B cell (primary cell): ENCODE results near the gene GGA3. TPM values are rescaled to one million over a fixed set of nuclear protein-coding genes. Genes with fewer than 3 reads are reported as not detected.
A peak's percentile ranks its signal among the peaks of the same experiment; 100 is the strongest.
"Not testable (repeated sequence)": the region's sequence is repeated elsewhere in the genome, so short reads cannot be mapped to it uniquely, and the experiment has no call there.

Experiments used
- ATAC-seq: fragments of 200-7000 bp; cut with Tn5 transposase; one replicate; pipeline ENCODE4 v1.10.0; 2021; ENCODE audit warnings: low read depth, mild to moderate bottlenecking, moderate number of reproducible peaks, moderate library complexity
- CTCF ChIA-PET: fragments of 350-600 bp; sonication (Branson Sonifier 250); formaldehyde crosslinking; loops from one replicate; lab custom pipeline; 2021; ENCODE audit warnings: antibody characterized with exemption, inconsistent platforms; lab: Charles Lee
- POLR2A ChIA-PET: fragments of 350-600 bp; sonication (Branson Sonifier 250); formaldehyde crosslinking; loops from one replicate; lab custom pipeline; 2021; ENCODE audit warnings: antibody characterized with exemption; lab: Charles Lee
- DNase-seq: peaks from one replicate; pipeline ENCODE4 v3.0.0; 2013
- H2AFZ ChIP-seq: 2 replicates; pipeline ENCODE4 v1.6.1; 2012; ENCODE audit warnings: mild to moderate bottlenecking, low read depth, low read length; ENCODE audit not compliant: insufficient read depth, poor library complexity, severe bottlenecking
- H3K27ac ChIP-seq, 2 donors: 1 replicate in 1 of 2; 2 replicates in 1 of 2; pipeline ENCODE4 v1.5.1; 2012 to 2013; ENCODE audit warnings: low read length in 2 of 2, mild to moderate bottlenecking in 2 of 2, moderate library complexity in 1 of 2
- H3K27me3 ChIP-seq, 4 experiments: fragments of 200-600 bp in 1 of 4; sonication (generic) in 1 of 4; replicated peaks in 1 of 4; 1 replicate in 2 of 4; 2 replicates in 2 of 4; pipeline versions ENCODE4 v1.6.1 to v1.7.0; 2013 to 2016; ENCODE audit warnings: low read length in 3 of 4, mild to moderate bottlenecking in 2 of 4, mixed read lengths in 1 of 4, moderate library complexity in 1 of 4; ENCODE audit not compliant: insufficient read depth in 4 of 4, control insufficient read depth in 3 of 4; ENCODE audit errors: control extremely low read depth in 1 of 4
- H3K36me3 ChIP-seq, 2 experiments: replicated peaks in 1 of 2; 1 replicate in 1 of 2; 2 replicates in 1 of 2; pipeline versions ENCODE4 v1.6.1 to v1.7.1; 2013; ENCODE audit warnings: low read length in 1 of 2; ENCODE audit not compliant: insufficient read depth in 2 of 2, control insufficient read depth in 1 of 2; ENCODE audit errors: control extremely low read depth in 1 of 2, extremely low read depth in 1 of 2
- H3K4me1 ChIP-seq, 2 donors: fragments of 200-600 bp in 1 of 2; sonication (generic) in 1 of 2; 1 replicate in 1 of 2; 2 replicates in 1 of 2; pipeline versions ENCODE4 v1.5.1 to v1.6.1; 2013 to 2017; ENCODE audit warnings: low read length in 2 of 2; ENCODE audit not compliant: control insufficient read depth in 2 of 2, insufficient read depth in 2 of 2
- H3K4me2 ChIP-seq: replicated peaks from 2 replicates; pipeline ENCODE3; 2012; ENCODE audit warnings: mild to moderate bottlenecking, low read depth, low read length; ENCODE audit not compliant: poor library complexity, severe bottlenecking
- H3K4me3 ChIP-seq, 5 experiments: fragments of 200-600 bp in 1 of 5; sonication (generic) in 1 of 5; 1 replicate in 3 of 5; 2 replicates in 2 of 5; pipeline versions ENCODE4 v1.5.1 to v1.7.0; 2011 to 2016; ENCODE audit warnings: low read length in 4 of 5, mild to moderate bottlenecking in 4 of 5, low read depth in 2 of 5, control low read depth in 1 of 5, moderate library complexity in 1 of 5; ENCODE audit not compliant: insufficient read depth in 1 of 5; ENCODE audit errors: control extremely low read depth in 1 of 5, extremely low read depth in 1 of 5
- H3K79me2 ChIP-seq: fragments of 200-600 bp; sonication (generic); one replicate; pipeline ENCODE4 v1.6.0; 2016; ENCODE audit warnings: low read length; ENCODE audit not compliant: control insufficient read depth, insufficient read depth
- H3K9ac ChIP-seq: fragments of 200-600 bp; sonication (generic); 2 replicates; pipeline ENCODE4 v1.6.1; 2017; ENCODE audit warnings: mild to moderate bottlenecking, low read length, moderate library complexity
- H3K9me3 ChIP-seq, 3 donors: one replicate each; pipeline versions ENCODE4 v1.6.1 to v1.7.1; 2013; ENCODE audit warnings: low read length in 2 of 3; ENCODE audit not compliant: control insufficient read depth in 2 of 3, insufficient read depth in 1 of 3; ENCODE audit errors: control extremely low read depth in 1 of 3
- H4K20me1 ChIP-seq: 2 replicates; pipeline ENCODE4 v1.6.0; 2012; ENCODE audit warnings: mild to moderate bottlenecking, low read length; ENCODE audit not compliant: insufficient read depth, control insufficient read depth, poor library complexity, severe bottlenecking
- H3K27ac Mint-ChIP-seq: one replicate; pipeline ENCODE4 v1.8.0; 2021; ENCODE audit warnings: mixed read lengths
- H3K27me3 Mint-ChIP-seq: one replicate; pipeline ENCODE4 v1.8.0; 2021; ENCODE audit warnings: mixed read lengths
- H3K4me1 Mint-ChIP-seq: one replicate; pipeline ENCODE4 v1.8.0; 2021; ENCODE audit warnings: mixed read lengths
- H3K4me3 Mint-ChIP-seq: one replicate; pipeline ENCODE4 v1.8.0; 2021; ENCODE audit warnings: mixed read lengths
- H3K9me3 Mint-ChIP-seq: one replicate; pipeline ENCODE4 v1.8.0; 2022; ENCODE audit warnings: mixed read lengths; ENCODE audit not compliant: insufficient read depth
- EZH2 ChIP-seq: IDR thresholded peaks from 2 replicates; pipeline ENCODE4 v1.6.1; 2012; ENCODE audit warnings: borderline replicate concordance, low read depth, mild to moderate bottlenecking, moderate library complexity, low read length; ENCODE audit not compliant: insufficient read depth, poor library complexity, severe bottlenecking
- WGBS: methylation state at CpG from one replicate; pipeline ENCODE4 v1.1.5; 2013; ENCODE audit warnings: missing lambda C conversion rate; ENCODE audit not compliant: insufficient coverage; 5-methylcytosine and 5-hydroxymethylcytosine counted together
- intact Hi-C: fragments of 100-400 bp; cut with micrococcal nuclease; formaldehyde crosslinking; loops from one replicate; pipeline ENCODE4 v1.10.0; 2022
- polyA plus RNA-seq: library from polyadenylated mRNA; depleted of rRNA; stranded (reverse); fragments of >200 nt; gene quantifications from 2 replicates; pipeline ENCODE4 v1.2.3, GENCODE V29; 2012
- total RNA-seq, 2 donors: library from RNA; stranded (reverse); fragments of 120-200 nt in 1 of 2; gene quantifications; 1 replicate in 1 of 2; 2 replicates in 1 of 2; pipeline versions ENCODE4 v1.2.3 to v1.2.4, GENCODE V29; 2013 to 2022
- TF ChIP-seq, protein P1 (sequence below): fragments of 200-600 bp; IDR thresholded peaks from one replicate; pipeline ENCODE4 v1.8.0; 2022; ENCODE audit warnings: antibody characterized with exemption, mild to moderate bottlenecking

The GGA3 gene
- total and polyA plus RNA-seq, 2 donors (not counting 1 experiment from before 2014, with no cell fraction given), result 109 to 135 TPM

- peaks cover 16% of the 10 kb centered on the region for H4K20me1 ChIP-seq
- H3K4me2 ChIP-seq, result peak overlapping the region; percentile 88
- H3K27me3 ChIP-seq, result no peaks in the 10 kb centered on the region
- peaks cover 79% of the 10 kb centered on the region for H3K79me2 ChIP-seq
- H3K9ac ChIP-seq, result peak overlapping the region; percentile 94
- peak overlapping the region; percentile 79 to 96 (median 95) for H3K4me3 ChIP-seq
- intact Hi-C loops, result loop anchor here (1.0 kb wide), 7 partner anchors 11 to 329 kb away; partner anchors contain the start of genes GRB2, MIF4GD, SLC25A19 and TMEM94
- TF ChIP-seq, protein P1, sequence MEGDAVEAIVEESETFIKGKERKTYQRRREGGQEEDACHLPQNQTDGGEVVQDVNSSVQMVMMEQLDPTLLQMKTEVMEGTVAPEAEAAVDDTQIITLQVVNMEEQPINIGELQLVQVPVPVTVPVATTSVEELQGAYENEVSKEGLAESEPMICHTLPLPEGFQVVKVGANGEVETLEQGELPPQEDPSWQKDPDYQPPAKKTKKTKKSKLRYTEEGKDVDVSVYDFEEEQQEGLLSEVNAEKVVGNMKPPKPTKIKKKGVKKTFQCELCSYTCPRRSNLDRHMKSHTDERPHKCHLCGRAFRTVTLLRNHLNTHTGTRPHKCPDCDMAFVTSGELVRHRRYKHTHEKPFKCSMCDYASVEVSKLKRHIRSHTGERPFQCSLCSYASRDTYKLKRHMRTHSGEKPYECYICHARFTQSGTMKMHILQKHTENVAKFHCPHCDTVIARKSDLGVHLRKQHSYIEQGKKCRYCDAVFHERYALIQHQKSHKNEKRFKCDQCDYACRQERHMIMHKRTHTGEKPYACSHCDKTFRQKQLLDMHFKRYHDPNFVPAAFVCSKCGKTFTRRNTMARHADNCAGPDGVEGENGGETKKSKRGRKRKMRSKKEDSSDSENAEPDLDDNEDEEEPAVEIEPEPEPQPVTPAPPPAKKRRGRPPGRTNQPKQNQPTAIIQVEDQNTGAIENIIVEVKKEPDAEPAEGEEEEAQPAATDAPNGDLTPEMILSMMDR, result no peak
- TF ChIP-seq EZH2, result no peak
- Mint-ChIP-seq H3K4me3 (peak overlapping the region; percentile 97), H3K27ac (peak overlapping the region; percentile 100), H3K9me3 (no peaks in the 10 kb centered on the region), H3K4me1 (peaks cover 59% of the 10 kb centered on the region), H3K27me3 (no peaks in the 10 kb centered on the region)
- peak overlapping the region; percentile 87 for H2AFZ ChIP-seq
- peaks cover 0 to 9% of the 10 kb centered on the region in 2 experiments for H3K36me3 ChIP-seq
- H3K27ac ChIP-seq, result peak overlapping the region; percentile 95 to 99
- POLR2A ChIA-PET, result interaction anchor here (0.6 to 3.2 kb wide), 9 partner anchors 10 to 196 kb away, joined by 3 to 41 read pairs (median 10); partner anchors contain the start of genes MIF4GD, SLC25A19 and TMEM94
- CTCF ChIA-PET, result interaction anchor here (0.5 to 4.9 kb wide), 15 partner anchors 10 to 152 kb away, joined by 3 to 62 read pairs (median 6); partner anchors contain the start of genes GRB2, MIF4GD and SLC25A19
- 0% methylated on average over 23 of the region's 31 CpGs for WGBS
- no peaks in the 10 kb centered on the region for H3K9me3 ChIP-seq
- DNase-seq (no peak), ATAC-seq (no peak)
- H3K4me1 ChIP-seq, result peaks cover 25% of the 10 kb centered on the region in 2 donors
Measured at GRCh38 chr17:75260641-75261335, 618 bp downstream of the GGA3 start.

DNA sequence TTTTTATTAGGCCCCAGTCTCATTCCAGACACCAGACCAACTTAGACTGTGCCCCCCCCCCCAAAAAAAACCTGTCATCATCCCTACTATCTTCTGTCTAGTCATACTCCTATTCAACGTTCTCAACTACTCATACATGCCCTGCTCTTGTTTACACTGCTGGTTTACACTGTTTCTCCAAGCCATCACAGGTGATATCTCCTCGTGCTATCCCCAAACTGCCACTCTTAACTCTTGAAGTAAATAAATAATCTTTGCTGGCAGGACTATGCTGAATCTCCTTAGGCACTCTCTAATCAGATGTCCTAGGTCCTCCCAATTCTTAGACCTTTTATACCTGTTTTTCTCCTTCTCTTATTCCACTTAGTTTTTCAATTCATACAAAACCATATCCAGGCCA, 4.2 kb downstream of the GGA3 start:
- H3K9me3 ChIP-seq, H3K27me3 ChIP-seq, H3K27ac Mint-ChIP-seq, ATAC-seq, H2AFZ ChIP-seq, intact Hi-C loops, POLR2A ChIA-PET, DNase-seq, H3K4me2 ChIP-seq, H3K9ac ChIP-seq, H3K27ac ChIP-seq, H3K36me3 ChIP-seq, H3K27me3 Mint-ChIP-seq, H3K9me3 Mint-ChIP-seq, H3K4me3 ChIP-seq, CTCF ChIA-PET, H3K4me3 Mint-ChIP-seq: not testable (repeated sequence)
- 86% methylated on average over 1 of the region's 2 CpGs for WGBS
- Histone ChIP-seq H3K79me2 (peaks cover 59% of the 10 kb centered on the region), H4K20me1 (peaks cover 16% of the 10 kb centered on the region), H3K4me1 (peaks cover 21 to 22% of the 10 kb centered on the region in 2 donors)
- peaks cover 77% of the 10 kb centered on the region for H3K4me1 Mint-ChIP-seq

DNA sequence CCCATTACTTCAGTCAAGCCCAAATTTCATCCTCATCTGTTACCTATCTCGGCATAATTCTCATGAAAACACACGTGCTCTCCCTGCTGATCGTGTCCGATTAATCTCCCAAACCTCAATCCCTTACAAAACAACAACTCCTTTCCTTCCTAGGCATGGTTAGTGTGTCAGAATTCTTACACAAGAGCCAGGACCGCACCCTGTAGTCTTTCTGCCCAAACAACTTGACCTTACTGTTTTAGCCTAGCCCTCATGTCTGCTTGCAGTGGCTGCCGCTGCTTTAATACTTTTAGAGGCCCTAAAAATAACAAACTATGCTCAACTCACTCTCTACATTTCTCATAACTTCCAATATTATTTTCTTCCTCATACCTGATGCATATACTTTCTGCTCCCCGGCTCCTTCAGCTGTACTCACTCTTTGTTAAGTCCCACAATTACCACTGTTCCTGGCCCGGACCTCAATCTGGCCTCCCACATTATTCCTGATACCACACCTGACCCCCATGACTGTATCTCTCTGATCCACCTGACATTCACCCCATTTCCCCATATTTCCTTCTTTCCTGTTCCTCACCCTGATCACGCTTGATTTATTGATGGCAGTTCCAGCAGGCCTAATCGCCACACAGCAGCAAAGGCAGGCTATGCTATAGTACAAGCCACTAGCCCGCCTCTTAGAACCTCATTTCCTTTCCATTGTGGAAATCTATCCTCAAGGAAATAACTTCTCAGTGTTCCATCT, 5.3 kb downstream of the GGA3 start:
- H2AFZ ChIP-seq, H3K27me3 Mint-ChIP-seq, DNase-seq, H3K36me3 ChIP-seq, H3K9me3 Mint-ChIP-seq, H3K27me3 ChIP-seq, H3K4me3 ChIP-seq, ATAC-seq, H3K4me2 ChIP-seq, H3K9ac ChIP-seq, H3K27ac ChIP-seq, POLR2A ChIA-PET, CTCF ChIA-PET, H3K9me3 ChIP-seq, intact Hi-C loops, H3K27ac Mint-ChIP-seq, H3K4me3 Mint-ChIP-seq: not testable (repeated sequence)
- H3K4me1 ChIP-seq, result peaks cover 29 to 30% of the 10 kb centered on the region in 2 donors
- 68% methylated on average over 4 of the region's 11 CpGs for WGBS
- H3K79me2 ChIP-seq, result peaks cover 57% of the 10 kb centered on the region
- peaks cover 81% of the 10 kb centered on the region for H3K4me1 Mint-ChIP-seq
- H4K20me1 ChIP-seq, result peaks cover 21% of the 10 kb centered on the region
